ENCODE results near the gene KIRREL2.
"Not testable (repeated sequence)": the region's sequence is repeated elsewhere in the genome, so short reads cannot be mapped to it uniquely, and the experiment has no call there.

Gene KIRREL2

GRCh38 chr19:35899547-35900214 lies 43.0 kb downstream of the KIRREL2 start:
- DNase-seq = peak; percentile 61 to 71

GRCh38 chr19:35901055-35901644 lies 44.4 kb downstream of the KIRREL2 start:
- DNase-seq = no peak

- peak; percentile 92 to 93 for DNase-seq
These were observed 45.3 kb downstream of the KIRREL2 start, which contains the start of gene HCST for GRCh38 chr19:35901854-35902661. HCST (plus strand) TSS chr19:35902529; CDS start chr19:35902594, 65 bp downstream.

GRCh38 chr19:35902870-35903475 lies 46.3 kb downstream of the KIRREL2 start:
- DNase-seq = peak in 1 of 2 experiments; percentile 45

- peak; percentile 96 to 97 for DNase-seq
These were observed 47.0 kb downstream of the KIRREL2 start for GRCh38 chr19:35903550-35904179.

- DNase-seq = peak; percentile 60 to 78
These were observed 47.8 kb downstream of the KIRREL2 start for GRCh38 chr19:35904311-35905068.

- peak in 1 of 2 experiments; percentile 13 for DNase-seq
These were observed 48.5 kb downstream of the KIRREL2 start for GRCh38 chr19:35905178-35905727.

- DNase-seq = no peak
These were observed 50.6 kb downstream of the KIRREL2 start for GRCh38 chr19:35907377-35907745.

GRCh38 chr19:35908010-35908441 lies 51.3 kb downstream of the KIRREL2 start, which contains the start of gene TYROBP:
TYROBP (minus strand) TSS chr19:35908295; CDS start chr19:35908228, 67 bp downstream.
- DNase-seq = peak in 1 of 2 experiments; percentile 15

- peak; percentile 99 for DNase-seq
These were observed 52.4 kb downstream of the KIRREL2 start for GRCh38 chr19:35908973-35909683.

- DNase-seq = no peak
These were observed 52.9 kb downstream of the KIRREL2 start for GRCh38 chr19:35909684-35910035.

GRCh38 chr19:35910355-35910754 lies 53.6 kb downstream of the KIRREL2 start:
- DNase-seq = not testable (repeated sequence)

- no peak for DNase-seq
These were observed 54.5 kb downstream of the KIRREL2 start for GRCh38 chr19:35911173-35911572.

- DNase-seq = no peak
These were observed 55.1 kb downstream of the KIRREL2 start for GRCh38 chr19:35911790-35912189.

- DNase-seq = no peak
These were observed 56.9 kb downstream of the KIRREL2 start for GRCh38 chr19:35913589-35913988.

GRCh38 chr19:35915443-35915842 lies 58.7 kb downstream of the KIRREL2 start:
- DNase-seq = no peak

Data from Kasumi-1 (cell line).